ENCODE data around the gene SUCNR1. TPM values are rescaled to one million over a fixed set of nuclear protein-coding genes. Genes with fewer than 3 reads are reported as not detected.

Gene SUCNR1
- polyA plus RNA-seq, 1 donor from 2014 or later, result not detected

- Histone ChIP-seq H3K4me2 (ENCODE audit: low read length) (no peak overlapping the region), H3K79me2 (replicated peaks; ENCODE audit: insufficient read depth, low read length) (no peaks in the 10 kb centered on the region), H3K36me3 (ENCODE audit: insufficient read depth, low read length) (no peaks in the 10 kb centered on the region), H3K27ac (ENCODE audit: low read length) (no peak overlapping the region), H3F3A (ENCODE audit: insufficient read depth, low read length, poor library complexity, severe bottlenecking) (no peaks in the 10 kb centered on the region), H3K27me3 (ENCODE audit: insufficient read depth, low read depth, low read length) (no peaks in the 10 kb centered on the region), H3K4me3 (ENCODE audit: low read length) (no peak overlapping the region), H3K9me2 (ENCODE audit: insufficient read depth, low read length) (no peaks in the 10 kb centered on the region), H3K9ac (ENCODE audit: low read length) (no peak overlapping the region), H3K9me3 (ENCODE audit: low read length) (no peaks in the 10 kb centered on the region), H4K20me1 (ENCODE audit: insufficient read depth) (no peaks in the 10 kb centered on the region), H2AFZ (ENCODE audit: low read depth, low read length) (no peak overlapping the region)
- TF ChIP-seq MXI1 (conservative IDR thresholded peaks at IDR 0.05; ENCODE audit: poor library complexity, severe bottlenecking), result no peak
- TF ChIP-seq CTCF (IDR thresholded peaks at IDR 0.05; ENCODE audit: poor library complexity, severe bottlenecking), result no peak
- TF ChIP-seq POLR2AphosphoS5 (IDR thresholded peaks at IDR 0.05), result no peak
- no peak for TF ChIP-seq RAD21 (conservative IDR thresholded peaks at IDR 0.05)
- TF ChIP-seq TAF1 (IDR thresholded peaks at IDR 0.05; ENCODE audit: low read depth), result no peak
- no peak for TF ChIP-seq SMC3 (conservative IDR thresholded peaks at IDR 0.05; ENCODE audit: poor library complexity)
- TF ChIP-seq EP300 (conservative IDR thresholded peaks at IDR 0.05; ENCODE audit: poor library complexity, severe bottlenecking), result no peak
- TF ChIP-seq, protein P1, sequence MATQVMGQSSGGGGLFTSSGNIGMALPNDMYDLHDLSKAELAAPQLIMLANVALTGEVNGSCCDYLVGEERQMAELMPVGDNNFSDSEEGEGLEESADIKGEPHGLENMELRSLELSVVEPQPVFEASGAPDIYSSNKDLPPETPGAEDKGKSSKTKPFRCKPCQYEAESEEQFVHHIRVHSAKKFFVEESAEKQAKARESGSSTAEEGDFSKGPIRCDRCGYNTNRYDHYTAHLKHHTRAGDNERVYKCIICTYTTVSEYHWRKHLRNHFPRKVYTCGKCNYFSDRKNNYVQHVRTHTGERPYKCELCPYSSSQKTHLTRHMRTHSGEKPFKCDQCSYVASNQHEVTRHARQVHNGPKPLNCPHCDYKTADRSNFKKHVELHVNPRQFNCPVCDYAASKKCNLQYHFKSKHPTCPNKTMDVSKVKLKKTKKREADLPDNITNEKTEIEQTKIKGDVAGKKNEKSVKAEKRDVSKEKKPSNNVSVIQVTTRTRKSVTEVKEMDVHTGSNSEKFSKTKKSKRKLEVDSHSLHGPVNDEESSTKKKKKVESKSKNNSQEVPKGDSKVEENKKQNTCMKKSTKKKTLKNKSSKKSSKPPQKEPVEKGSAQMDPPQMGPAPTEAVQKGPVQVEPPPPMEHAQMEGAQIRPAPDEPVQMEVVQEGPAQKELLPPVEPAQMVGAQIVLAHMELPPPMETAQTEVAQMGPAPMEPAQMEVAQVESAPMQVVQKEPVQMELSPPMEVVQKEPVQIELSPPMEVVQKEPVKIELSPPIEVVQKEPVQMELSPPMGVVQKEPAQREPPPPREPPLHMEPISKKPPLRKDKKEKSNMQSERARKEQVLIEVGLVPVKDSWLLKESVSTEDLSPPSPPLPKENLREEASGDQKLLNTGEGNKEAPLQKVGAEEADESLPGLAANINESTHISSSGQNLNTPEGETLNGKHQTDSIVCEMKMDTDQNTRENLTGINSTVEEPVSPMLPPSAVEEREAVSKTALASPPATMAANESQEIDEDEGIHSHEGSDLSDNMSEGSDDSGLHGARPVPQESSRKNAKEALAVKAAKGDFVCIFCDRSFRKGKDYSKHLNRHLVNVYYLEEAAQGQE (IDR thresholded peaks at IDR 0.05; ENCODE audit: borderline replicate concordance), result no peak
- no peak for TF ChIP-seq EZH2 (IDR thresholded peaks at IDR 0.05; ENCODE audit: borderline replicate concordance, insufficient read depth, low read length, poor library complexity, severe bottlenecking)
These were observed 43.3 kb downstream of the SUCNR1 start for GRCh38 chr3:151916781-151917180.

GRCh38 chr3:151918253-151919029 is 45.0 kb downstream of the SUCNR1 start:
- Histone ChIP-seq H3K4me2 (ENCODE audit: low read length) (no peak overlapping the region), H3K27me3 (ENCODE audit: insufficient read depth, low read depth, low read length) (no peaks in the 10 kb centered on the region), H3K79me2 (replicated peaks; ENCODE audit: insufficient read depth, low read length) (no peaks in the 10 kb centered on the region), H3K9me3 (ENCODE audit: low read length) (no peaks in the 10 kb centered on the region), H2AFZ (ENCODE audit: low read depth, low read length) (no peak overlapping the region), H3K27ac (ENCODE audit: low read length) (no peak overlapping the region), H3K4me3 (ENCODE audit: low read length) (no peak overlapping the region), H3K36me3 (ENCODE audit: insufficient read depth, low read length) (no peaks in the 10 kb centered on the region), H3K9me2 (ENCODE audit: insufficient read depth, low read length) (no peaks in the 10 kb centered on the region), H4K20me1 (ENCODE audit: insufficient read depth) (no peaks in the 10 kb centered on the region), H3F3A (ENCODE audit: insufficient read depth, low read length, poor library complexity, severe bottlenecking) (no peaks in the 10 kb centered on the region), H3K9ac (ENCODE audit: low read length) (no peak overlapping the region)
- TF ChIP-seq RAD21 (conservative IDR thresholded peaks at IDR 0.05), result peak; percentile 84
- TF ChIP-seq EZH2 (IDR thresholded peaks at IDR 0.05; ENCODE audit: borderline replicate concordance, insufficient read depth, low read length, poor library complexity, severe bottlenecking), result no peak
- peak; percentile 81 for TF ChIP-seq CTCF (IDR thresholded peaks at IDR 0.05; ENCODE audit: poor library complexity, severe bottlenecking)
- peak; percentile 18 for TF ChIP-seq MXI1 (conservative IDR thresholded peaks at IDR 0.05; ENCODE audit: poor library complexity, severe bottlenecking)
- TF ChIP-seq SMC3 (conservative IDR thresholded peaks at IDR 0.05; ENCODE audit: poor library complexity), result peak; percentile 83
